Lung (tissue), 12 donors: ENCODE results near the gene SLC35C1. TPM values are rescaled to one million over a fixed set of nuclear protein-coding genes. Genes with fewer than 3 reads are reported as not detected.

ENCODE experiments used
- ATAC-seq: fragments of 200-7000 bp; cut with Tn5 transposase; one replicate; pipeline ENCODE4 v1.9.1; 2020; ENCODE audit warnings: moderate number of reproducible peaks; ENCODE audit not compliant: insufficient read depth, low FRiP score
- DNase-seq, 3 donors: peaks; one replicate each; pipeline ENCODE4 v3.0.0-alpha.2; 2013 to 2017
- H3K27ac ChIP-seq, 2 donors: one replicate each; pipeline ENCODE4 v1.5.1; 2013; ENCODE audit warnings: mild to moderate bottlenecking in 2 of 2, moderate library complexity in 2 of 2, control low read depth in 1 of 2, inconsistent platforms in 1 of 2, low read depth in 1 of 2, low read length in 1 of 2
- H3K27me3 ChIP-seq, 3 donors: one replicate each; pipeline ENCODE4 v1.5.1; 2013; ENCODE audit warnings: low read length in 2 of 3; ENCODE audit not compliant: control insufficient read depth in 3 of 3, insufficient read depth in 3 of 3
- H3K36me3 ChIP-seq, 4 donors: one replicate each; pipeline ENCODE4 v1.5.1; 2013; ENCODE audit warnings: low read length in 4 of 4, mild to moderate bottlenecking in 1 of 4, moderate library complexity in 1 of 4; ENCODE audit not compliant: control insufficient read depth in 4 of 4, insufficient read depth in 4 of 4
- H3K4me1 ChIP-seq, 5 donors: one replicate each; pipeline ENCODE4 v1.5.1; 2013; ENCODE audit warnings: low read length in 5 of 5, mild to moderate bottlenecking in 2 of 5, moderate library complexity in 1 of 5; ENCODE audit not compliant: control insufficient read depth in 5 of 5, insufficient read depth in 5 of 5
- H3K4me3 ChIP-seq: one replicate; pipeline ENCODE4 v1.5.1; 2013; ENCODE audit warnings: mild to moderate bottlenecking, control low read depth, moderate library complexity
- H3K9ac ChIP-seq, 2 donors: one replicate each; pipeline ENCODE4 v1.5.1; 2013; ENCODE audit warnings: low read length in 2 of 2, control low read depth in 1 of 2; ENCODE audit not compliant: insufficient read depth in 1 of 2
- H3K9me3 ChIP-seq, 4 donors: one replicate each; pipeline ENCODE4 v1.5.1; 2013; ENCODE audit warnings: low read length in 3 of 4, mild to moderate bottlenecking in 1 of 4, moderate library complexity in 1 of 4; ENCODE audit not compliant: control insufficient read depth in 4 of 4, insufficient read depth in 3 of 4
- CTCF ChIP-seq: IDR thresholded peaks from 2 replicates; pipeline ENCODE4 v1.5.1; 2012; ENCODE audit warnings: mild to moderate bottlenecking; ENCODE audit errors: control extremely low read depth, extremely low read depth
- WGBS, 2 donors: extraction: QIAGEN DNeasy Blood & Tissue Kit; methylation state at CpG; one replicate each; pipeline ENCODE4 v1.1.7; 2013; 5-methylcytosine and 5-hydroxymethylcytosine counted together
- polyA plus RNA-seq, 2 donors: library from polyadenylated mRNA; stranded (reverse); fragments of 200-250 nt; gene quantifications; one replicate each; pipeline ENCODE4 v1.2.1, GENCODE V29; 2013
- total RNA-seq, 2 donors: library from RNA; depleted of rRNA in 1 of 2; stranded (reverse); fragments of >200 nt in 1 of 2; gene quantifications; one replicate each; pipeline ENCODE4 v1.2.1, GENCODE V29; 2014 to 2021
- donor health status: control.
- donor health status: control.
- donor health status: Bipolar disorder and iron deficiency.
- donor health status: healthy.
- donor health status: DM: yes; HTN: yes; CAD: no.

Gene SLC35C1
- total and polyA plus RNA-seq, 4 donors = 5.4 to 35.9 (median 24.1) TPM

GRCh38 chr11:45757672-45758071 is 47.3 kb upstream of the SLC35C1 start:
- Histone ChIP-seq H3K36me3 (no peaks in the 10 kb centered on the region), H3K9me3 (no peaks in the 10 kb centered on the region), H3K4me1 (peaks cover 0 to 6% (median 0%) of the 10 kb centered on the region in 5 donors), H3K9ac (no peak overlapping the region), H3K27ac (no peak overlapping the region), H3K27me3 (no peaks in the 10 kb centered on the region), H3K4me3 (no peak overlapping the region)
- 82 to 87% methylated on average over 7 of the region's 7 CpGs for WGBS, 2 donors
- TF ChIP-seq CTCF = no peak
- no peak for DNase-seq
- no peak for ATAC-seq

- TF ChIP-seq CTCF = no peak
- no peak for ATAC-seq
- Histone ChIP-seq H3K27ac (no peak overlapping the region), H3K4me1 (peaks cover 0 to 2% (median 0%) of the 10 kb centered on the region in 5 donors), H3K9me3 (no peaks in the 10 kb centered on the region), H3K36me3 (no peaks in the 10 kb centered on the region), H3K4me3 (no peak overlapping the region), H3K9ac (no peak overlapping the region), H3K27me3 (no peaks in the 10 kb centered on the region)
- DNase-seq = no peak
- 92 to 95% methylated on average over 6 of the region's 6 CpGs for WGBS, 2 donors
These were observed 43.3 kb upstream of the SLC35C1 start for GRCh38 chr11:45761659-45762058.

GRCh38 chr11:45765107-45765668 is 39.8 kb upstream of the SLC35C1 start:
- no peak overlapping the region for H3K9ac ChIP-seq
- no peak overlapping the region for H3K27ac ChIP-seq
- peaks cover 0 to 2% (median 0%) of the 10 kb centered on the region in 3 donors for H3K27me3 ChIP-seq
- 72 to 86% methylated on average over 8 of the region's 8 CpGs for WGBS, 2 donors
- DNase-seq (no peak), ATAC-seq (no peak)
- no peak overlapping the region for H3K4me3 ChIP-seq
- H3K36me3 ChIP-seq = no peaks in the 10 kb centered on the region
- peaks cover 0 to 2% (median 0%) of the 10 kb centered on the region in 5 donors for H3K4me1 ChIP-seq
- H3K9me3 ChIP-seq = no peaks in the 10 kb centered on the region
- no peak for TF ChIP-seq CTCF

- Histone ChIP-seq H3K9ac (no peak overlapping the region), H3K36me3 (no peaks in the 10 kb centered on the region), H3K9me3 (no peaks in the 10 kb centered on the region), H3K27me3 (peaks cover 0 to 6% (median 0%) of the 10 kb centered on the region in 3 donors), H3K4me3 (no peak overlapping the region), H3K4me1 (peaks cover 0 to 2% (median 0%) of the 10 kb centered on the region in 5 donors), H3K27ac (no peak overlapping the region)
- DNase-seq (no peak), ATAC-seq (no peak)
- no peak for TF ChIP-seq CTCF
- 66 to 92% methylated on average over 4 of the region's 4 CpGs for WGBS, 2 donors
These were observed 39.1 kb upstream of the SLC35C1 start for GRCh38 chr11:45765836-45766235.
